ENCODE results near the gene CA10.

Gene CA10

DNA sequence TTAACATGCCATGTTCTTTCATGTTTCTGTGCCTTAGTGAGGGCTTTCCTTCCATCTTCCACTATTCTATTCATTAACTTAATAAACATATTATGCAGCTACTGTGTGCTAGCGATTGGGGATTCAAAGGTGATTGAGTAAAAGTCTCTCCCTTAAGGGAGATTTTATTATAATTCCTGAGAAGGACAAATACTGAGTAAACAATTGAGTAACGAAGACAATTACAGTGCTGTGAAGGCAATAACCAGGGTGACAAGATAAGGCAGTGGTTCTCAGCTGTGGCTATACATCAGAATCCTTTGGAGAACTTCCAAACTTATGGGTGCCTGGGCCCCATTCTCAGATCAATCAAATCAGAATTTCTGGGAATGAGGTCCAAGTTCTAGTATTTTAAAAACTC lies 353.3 kb downstream of the CA10 start:
- no peak for ATAC-seq (ENCODE audit: insufficient read depth, low read depth)

DNA sequence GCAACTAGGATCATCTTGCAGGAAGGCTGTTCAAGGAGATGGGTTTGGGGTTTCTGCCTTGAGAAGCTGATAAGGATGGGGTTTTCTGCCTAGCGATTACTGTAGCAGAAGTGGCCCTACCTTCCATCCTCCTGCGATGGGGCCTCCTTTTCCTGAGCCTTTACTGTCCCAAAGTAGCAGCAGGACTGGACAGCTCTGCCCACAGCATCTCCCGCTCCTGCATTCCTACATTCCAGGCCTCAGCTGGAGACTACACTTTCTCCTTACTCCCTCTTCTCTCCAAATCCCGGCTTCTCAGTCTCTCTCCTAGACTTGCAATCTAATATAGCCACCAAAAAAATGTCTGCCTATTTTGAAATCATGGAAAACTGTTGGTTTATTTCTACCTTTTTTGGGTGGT lies 355.4 kb downstream of the CA10 start:
- no peaks in the 10 kb centered on the region for H3K4me1 ChIP-seq (ENCODE audit: insufficient read depth, low read length)
- TF ChIP-seq, protein P1, sequence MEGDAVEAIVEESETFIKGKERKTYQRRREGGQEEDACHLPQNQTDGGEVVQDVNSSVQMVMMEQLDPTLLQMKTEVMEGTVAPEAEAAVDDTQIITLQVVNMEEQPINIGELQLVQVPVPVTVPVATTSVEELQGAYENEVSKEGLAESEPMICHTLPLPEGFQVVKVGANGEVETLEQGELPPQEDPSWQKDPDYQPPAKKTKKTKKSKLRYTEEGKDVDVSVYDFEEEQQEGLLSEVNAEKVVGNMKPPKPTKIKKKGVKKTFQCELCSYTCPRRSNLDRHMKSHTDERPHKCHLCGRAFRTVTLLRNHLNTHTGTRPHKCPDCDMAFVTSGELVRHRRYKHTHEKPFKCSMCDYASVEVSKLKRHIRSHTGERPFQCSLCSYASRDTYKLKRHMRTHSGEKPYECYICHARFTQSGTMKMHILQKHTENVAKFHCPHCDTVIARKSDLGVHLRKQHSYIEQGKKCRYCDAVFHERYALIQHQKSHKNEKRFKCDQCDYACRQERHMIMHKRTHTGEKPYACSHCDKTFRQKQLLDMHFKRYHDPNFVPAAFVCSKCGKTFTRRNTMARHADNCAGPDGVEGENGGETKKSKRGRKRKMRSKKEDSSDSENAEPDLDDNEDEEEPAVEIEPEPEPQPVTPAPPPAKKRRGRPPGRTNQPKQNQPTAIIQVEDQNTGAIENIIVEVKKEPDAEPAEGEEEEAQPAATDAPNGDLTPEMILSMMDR (IDR thresholded peaks at IDR 0.05; ENCODE audit: borderline replicate concordance, extremely low read depth, low read length, poor library complexity, severe bottlenecking), result no peak
- TF ChIP-seq EZH2 (IDR thresholded peaks at IDR 0.05; ENCODE audit: borderline replicate concordance, low read depth, low read length, severe bottlenecking), result no peak
- no peaks in the 10 kb centered on the region for H3K36me3 ChIP-seq (ENCODE audit: insufficient read depth, low read length)
- no peak overlapping the region for H3K4me2 ChIP-seq (ENCODE audit: insufficient read depth, low read length)
- H3K4me3 ChIP-seq (ENCODE audit: low read depth in 1 of 2, low read length in 2 of 2), result no peak overlapping the region
- no peak overlapping the region for H3K9ac ChIP-seq (ENCODE audit: low read depth, low read length)
- H3K27me3 ChIP-seq (ENCODE audit: insufficient read depth, low read length, poor library complexity), result peaks cover 7% of the 10 kb centered on the region
- no peaks in the 10 kb centered on the region for H3K9me3 ChIP-seq (ENCODE audit: insufficient read depth, low read length, severe bottlenecking)
- no peaks in the 10 kb centered on the region for H3K79me2 ChIP-seq (ENCODE audit: insufficient read depth, low read length)
- H4K20me1 ChIP-seq (ENCODE audit: insufficient read depth, low read length), result no peaks in the 10 kb centered on the region
- no peak overlapping the region for H3K27ac ChIP-seq (ENCODE audit: low read length)
- DNase-seq, result no peak
- H2AFZ ChIP-seq (ENCODE audit: low read depth, low read length), result no peak overlapping the region
- no peak for ATAC-seq (ENCODE audit: insufficient read depth, low read depth)

More for the DNA sequence above, 353.3 kb downstream of the CA10 start:
- H3K9ac ChIP-seq (ENCODE audit: low read depth, low read length), result no peak overlapping the region
- H3K79me2 ChIP-seq (ENCODE audit: insufficient read depth, low read length), result no peaks in the 10 kb centered on the region
- no peak overlapping the region for H3K27ac ChIP-seq (ENCODE audit: low read length)
- DNase-seq, result no peak
- H3K4me2 ChIP-seq (ENCODE audit: insufficient read depth, low read length), result no peak overlapping the region
- no peak overlapping the region for H3K4me3 ChIP-seq (ENCODE audit: low read depth in 1 of 2, low read length in 2 of 2)
- TF ChIP-seq, protein P1 (IDR thresholded peaks at IDR 0.05; ENCODE audit: borderline replicate concordance, extremely low read depth, low read length, poor library complexity, severe bottlenecking), result no peak
- TF ChIP-seq EZH2 (IDR thresholded peaks at IDR 0.05; ENCODE audit: borderline replicate concordance, low read depth, low read length, severe bottlenecking), result no peak
- no peaks in the 10 kb centered on the region for H3K4me1 ChIP-seq (ENCODE audit: insufficient read depth, low read length)
- H3K9me3 ChIP-seq (ENCODE audit: insufficient read depth, low read length, severe bottlenecking), result no peaks in the 10 kb centered on the region
- no peaks in the 10 kb centered on the region for H4K20me1 ChIP-seq (ENCODE audit: insufficient read depth, low read length)
- H3K27me3 ChIP-seq (ENCODE audit: insufficient read depth, low read length, poor library complexity), result peaks cover 3% of the 10 kb centered on the region
- H2AFZ ChIP-seq (ENCODE audit: low read depth, low read length), result no peak overlapping the region
- no peaks in the 10 kb centered on the region for H3K36me3 ChIP-seq (ENCODE audit: insufficient read depth, low read length)

DNA sequence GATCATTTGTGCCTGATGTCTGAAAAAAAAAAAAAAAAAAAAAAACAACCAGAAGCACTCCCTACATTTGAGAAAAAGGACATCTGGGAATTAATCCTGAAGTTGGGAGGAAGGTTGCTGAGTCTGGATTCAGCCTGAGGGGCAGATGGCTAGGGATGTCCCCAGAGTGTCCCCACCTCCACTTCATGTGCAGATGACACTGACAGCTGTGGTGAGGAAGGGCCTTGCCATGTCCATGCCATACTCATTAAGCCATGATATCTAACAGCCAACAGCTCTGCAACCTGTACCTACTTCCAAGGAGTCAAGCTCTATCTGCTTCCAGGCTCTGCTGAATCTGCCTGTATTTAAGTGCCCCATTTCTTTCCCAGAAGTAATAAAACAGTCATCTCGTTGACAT lies 356.0 kb downstream of the CA10 start:
- ATAC-seq (ENCODE audit: insufficient read depth, low read depth) (no peak), DNase-seq (no peak)
- Histone ChIP-seq H2AFZ (ENCODE audit: low read depth, low read length) (no peak overlapping the region), H3K79me2 (ENCODE audit: insufficient read depth, low read length) (no peaks in the 10 kb centered on the region), H3K9ac (ENCODE audit: low read depth, low read length) (no peak overlapping the region), H3K9me3 (ENCODE audit: insufficient read depth, low read length, severe bottlenecking) (no peaks in the 10 kb centered on the region), H3K4me1 (ENCODE audit: insufficient read depth, low read length) (no peaks in the 10 kb centered on the region), H3K27me3 (ENCODE audit: insufficient read depth, low read length, poor library complexity) (peaks cover 12% of the 10 kb centered on the region), H3K4me3 (ENCODE audit: low read depth in 1 of 2, low read length in 2 of 2) (no peak overlapping the region), H4K20me1 (ENCODE audit: insufficient read depth, low read length) (no peaks in the 10 kb centered on the region), H3K36me3 (ENCODE audit: insufficient read depth, low read length) (no peaks in the 10 kb centered on the region), H3K27ac (ENCODE audit: low read length) (no peak overlapping the region), H3K4me2 (ENCODE audit: insufficient read depth, low read length) (no peak overlapping the region)
- TF ChIP-seq, protein P1 (IDR thresholded peaks at IDR 0.05; ENCODE audit: borderline replicate concordance, extremely low read depth, low read length, poor library complexity, severe bottlenecking), result no peak
- no peak for TF ChIP-seq EZH2 (IDR thresholded peaks at IDR 0.05; ENCODE audit: borderline replicate concordance, low read depth, low read length, severe bottlenecking)

DNA sequence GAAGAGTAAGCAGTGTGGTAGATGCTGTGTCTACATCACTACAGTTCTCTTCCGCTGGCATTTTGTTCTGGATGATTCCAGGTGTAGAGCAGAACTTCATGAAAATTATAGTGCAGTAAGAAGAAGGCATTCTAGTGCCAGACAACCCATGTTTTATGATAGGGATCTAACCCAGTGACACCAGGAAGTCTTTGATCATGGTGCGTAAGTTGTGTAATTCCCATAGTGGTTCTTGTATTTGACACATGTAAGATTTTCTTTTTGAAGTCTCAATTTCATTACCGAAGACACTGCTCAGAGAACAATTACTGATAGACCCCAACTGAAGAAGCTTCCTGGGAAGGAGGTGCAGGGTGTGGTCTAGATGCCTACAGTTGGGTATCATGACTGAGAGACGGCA lies 356.9 kb downstream of the CA10 start:
- Histone ChIP-seq H3K79me2 (ENCODE audit: insufficient read depth, low read length) (no peaks in the 10 kb centered on the region), H4K20me1 (ENCODE audit: insufficient read depth, low read length) (no peaks in the 10 kb centered on the region), H2AFZ (ENCODE audit: low read depth, low read length) (no peak overlapping the region), H3K27me3 (ENCODE audit: insufficient read depth, low read length, poor library complexity) (peaks cover 12% of the 10 kb centered on the region), H3K27ac (ENCODE audit: low read length) (no peak overlapping the region), H3K9me3 (ENCODE audit: insufficient read depth, low read length, severe bottlenecking) (no peaks in the 10 kb centered on the region), H3K4me1 (ENCODE audit: insufficient read depth, low read length) (no peaks in the 10 kb centered on the region), H3K9ac (ENCODE audit: low read depth, low read length) (no peak overlapping the region), H3K36me3 (ENCODE audit: insufficient read depth, low read length) (no peaks in the 10 kb centered on the region), H3K4me3 (ENCODE audit: low read depth in 1 of 2, low read length in 2 of 2) (no peak overlapping the region), H3K4me2 (ENCODE audit: insufficient read depth, low read length) (no peak overlapping the region)
- DNase-seq (no peak), ATAC-seq (ENCODE audit: insufficient read depth, low read depth) (no peak)
- TF ChIP-seq EZH2 (IDR thresholded peaks at IDR 0.05; ENCODE audit: borderline replicate concordance, low read depth, low read length, severe bottlenecking), result no peak
- TF ChIP-seq, protein P1 (IDR thresholded peaks at IDR 0.05; ENCODE audit: borderline replicate concordance, extremely low read depth, low read length, poor library complexity, severe bottlenecking), result no peak

Data from DND-41 (cell line).